Panc1 (cell line): ENCODE results near the gene EMC9. TPM values are rescaled to one million over a fixed set of nuclear protein-coding genes. Genes with fewer than 3 reads are reported as not detected.

ENCODE experiments used
- ATAC-seq: fragments of 200-7000 bp; cut with Tn5 transposase; 2 replicates; pipeline ENCODE4 v1.9.1; 2020; ENCODE audit warnings: mild to moderate bottlenecking, moderate library complexity
- BruUV-seq: library from RNA; stranded (reverse); fragments of 400-500 nt; replicated peaks from 2 replicates; lab custom pipeline; 2021; lab: Mats Ljungman, UMichigan
- CTCF ChIA-PET: fragments of 300-600 bp; sonication (Branson Sonifier 250); formaldehyde crosslinking; loops from one replicate; lab custom pipeline; 2022; ENCODE audit warnings: antibody characterized with exemption; lab: Charles Lee
- POLR2A ChIA-PET: fragments of 300-600 bp; sonication (Branson Sonifier 250); formaldehyde crosslinking; loops from one replicate; lab custom pipeline; 2022; ENCODE audit warnings: antibody characterized with exemption; lab: Charles Lee
- DNase-seq: peaks from one replicate; pipeline ENCODE4 v3.0.0-alpha.2; 2010; ENCODE audit warnings: low read depth, low spot score
- H3K27ac ChIP-seq: 2 replicates; pipeline ENCODE4 v1.5.1; 2011; ENCODE audit warnings: mild to moderate bottlenecking, low read length, inconsistent platforms
- H3K27me3 ChIP-seq: fragments of 200-500 bp; sonication (Bioruptor generic); 2 replicates; pipeline ENCODE4 v1.6.0; 2014; ENCODE audit warnings: low read length, inconsistent platforms; ENCODE audit not compliant: control insufficient read depth, insufficient read depth
- H3K36me3 ChIP-seq: fragments of 200-500 bp; sonication (Bioruptor generic); 2 replicates; pipeline ENCODE4 v1.5.1; 2014; ENCODE audit warnings: inconsistent platforms, mild to moderate bottlenecking, low read length, moderate library complexity; ENCODE audit not compliant: control insufficient read depth, insufficient read depth
- H3K4me1 ChIP-seq: 2 replicates; pipeline ENCODE4 v1.5.1; 2011; ENCODE audit warnings: inconsistent platforms, mild to moderate bottlenecking, low read length, moderate library complexity; ENCODE audit not compliant: control insufficient read depth, insufficient read depth
- H3K4me3 ChIP-seq, 2 experiments: 2 replicates each; pipeline ENCODE4 v1.5.1; 2011 to 2012; ENCODE audit warnings: low read depth in 2 of 2, low read length in 2 of 2, mild to moderate bottlenecking in 2 of 2, inconsistent platforms in 1 of 2, moderate library complexity in 1 of 2
- H3K9me3 ChIP-seq: fragments of 200-500 bp; sonication (Bioruptor generic); 2 replicates; pipeline ENCODE4 v1.5.1; 2014; ENCODE audit warnings: low read depth, mild to moderate bottlenecking, inconsistent platforms, low read length, moderate library complexity; ENCODE audit not compliant: control insufficient read depth, insufficient read depth
- POLR2AphosphoS5 ChIP-seq: IDR thresholded peaks from 2 replicates; pipeline ENCODE4 v1.6.1; 2012; ENCODE audit warnings: mild to moderate bottlenecking, low read depth, low read length, moderate library complexity
- SIN3A ChIP-seq: IDR thresholded peaks from 2 replicates; pipeline ENCODE4 v1.6.1; 2012; ENCODE audit warnings: low read depth, mild to moderate bottlenecking, low read length, moderate library complexity, borderline replicate concordance; ENCODE audit not compliant: insufficient read depth
- TCF7L2 ChIP-seq: IDR thresholded peaks from 2 replicates; pipeline ENCODE4 v1.6.1; 2011; ENCODE audit warnings: mild to moderate bottlenecking, low read depth, low read length, inconsistent platforms
- in situ Hi-C: cut with HindIII; loops from 2 replicates; pipeline ENCODE4 v1.10.0; 2016; ENCODE audit warnings: low sequenced_read_pairs, low pct_unique_long_range_greater_than_20kb
- intact Hi-C: fragments of 100-400 bp; cut with micrococcal nuclease; formaldehyde crosslinking; loops from one replicate; pipeline ENCODE4 v1.10.0; 2022; ENCODE audit not compliant: unreplicated experiment
- microRNA-seq: library from miRNA; unstranded; fragments of <30 nt; microRNA quantifications from one replicate; pipeline ENCODE4 v1.1.0, GENCODE V29; 2020; ENCODE audit not compliant: unreplicated experiment
- total RNA-seq: library from RNA; stranded (reverse); gene quantifications from one replicate; pipeline ENCODE4 v1.2.1, GENCODE V29; 2021; ENCODE audit not compliant: unreplicated experiment
- TF ChIP-seq, protein P1 (sequence below), 2 experiments: IDR thresholded peaks; 2 replicates each; pipeline ENCODE4 v1.6.1; 2011 to 2012; ENCODE audit warnings: low read depth in 2 of 2, control low read depth in 1 of 2, low read length in 1 of 2, mild to moderate bottlenecking in 1 of 2, moderate library complexity in 1 of 2; ENCODE audit not compliant: insufficient read depth in 1 of 2
- TF ChIP-seq, protein P2 (sequence below): fragments of 450-650 bp; IDR thresholded peaks from 2 replicates; pipeline ENCODE4 v1.5.1; 2017; ENCODE audit warnings: mild to moderate bottlenecking

The EMC9 gene
- total RNA-seq, 1 experiment from 2014 or later: 42.5 TPM

DNA sequence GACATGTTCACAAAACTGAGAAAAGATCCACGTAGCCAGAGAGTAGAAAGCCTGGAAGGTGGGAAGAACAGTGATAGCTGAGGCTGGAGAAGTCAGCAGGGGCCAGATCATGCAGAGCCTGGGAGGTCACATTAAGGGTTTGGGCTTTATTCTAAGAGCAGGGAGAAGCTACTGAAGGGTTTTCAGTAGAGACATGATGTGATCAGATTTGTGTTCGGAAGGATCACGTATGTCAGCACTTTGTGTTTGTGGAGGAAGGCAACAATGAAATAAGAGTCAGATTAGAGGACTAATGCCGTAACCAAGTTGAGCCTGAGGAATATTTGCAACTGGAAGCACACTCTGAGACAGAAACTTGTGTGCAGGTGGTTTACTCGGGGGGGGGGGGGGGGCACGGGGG lies 51.5 kb downstream of the EMC9 start:
- TF ChIP-seq, protein P1, sequence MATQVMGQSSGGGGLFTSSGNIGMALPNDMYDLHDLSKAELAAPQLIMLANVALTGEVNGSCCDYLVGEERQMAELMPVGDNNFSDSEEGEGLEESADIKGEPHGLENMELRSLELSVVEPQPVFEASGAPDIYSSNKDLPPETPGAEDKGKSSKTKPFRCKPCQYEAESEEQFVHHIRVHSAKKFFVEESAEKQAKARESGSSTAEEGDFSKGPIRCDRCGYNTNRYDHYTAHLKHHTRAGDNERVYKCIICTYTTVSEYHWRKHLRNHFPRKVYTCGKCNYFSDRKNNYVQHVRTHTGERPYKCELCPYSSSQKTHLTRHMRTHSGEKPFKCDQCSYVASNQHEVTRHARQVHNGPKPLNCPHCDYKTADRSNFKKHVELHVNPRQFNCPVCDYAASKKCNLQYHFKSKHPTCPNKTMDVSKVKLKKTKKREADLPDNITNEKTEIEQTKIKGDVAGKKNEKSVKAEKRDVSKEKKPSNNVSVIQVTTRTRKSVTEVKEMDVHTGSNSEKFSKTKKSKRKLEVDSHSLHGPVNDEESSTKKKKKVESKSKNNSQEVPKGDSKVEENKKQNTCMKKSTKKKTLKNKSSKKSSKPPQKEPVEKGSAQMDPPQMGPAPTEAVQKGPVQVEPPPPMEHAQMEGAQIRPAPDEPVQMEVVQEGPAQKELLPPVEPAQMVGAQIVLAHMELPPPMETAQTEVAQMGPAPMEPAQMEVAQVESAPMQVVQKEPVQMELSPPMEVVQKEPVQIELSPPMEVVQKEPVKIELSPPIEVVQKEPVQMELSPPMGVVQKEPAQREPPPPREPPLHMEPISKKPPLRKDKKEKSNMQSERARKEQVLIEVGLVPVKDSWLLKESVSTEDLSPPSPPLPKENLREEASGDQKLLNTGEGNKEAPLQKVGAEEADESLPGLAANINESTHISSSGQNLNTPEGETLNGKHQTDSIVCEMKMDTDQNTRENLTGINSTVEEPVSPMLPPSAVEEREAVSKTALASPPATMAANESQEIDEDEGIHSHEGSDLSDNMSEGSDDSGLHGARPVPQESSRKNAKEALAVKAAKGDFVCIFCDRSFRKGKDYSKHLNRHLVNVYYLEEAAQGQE (IDR thresholded peaks at IDR 0.05; ENCODE audit: insufficient read depth in 1 of 2, low read depth in 2 of 2, low read length in 1 of 2): no peak
- no peak for TF ChIP-seq POLR2AphosphoS5
- TF ChIP-seq TCF7L2: no peak
- no peak for TF ChIP-seq SIN3A
- TF ChIP-seq, protein P2, sequence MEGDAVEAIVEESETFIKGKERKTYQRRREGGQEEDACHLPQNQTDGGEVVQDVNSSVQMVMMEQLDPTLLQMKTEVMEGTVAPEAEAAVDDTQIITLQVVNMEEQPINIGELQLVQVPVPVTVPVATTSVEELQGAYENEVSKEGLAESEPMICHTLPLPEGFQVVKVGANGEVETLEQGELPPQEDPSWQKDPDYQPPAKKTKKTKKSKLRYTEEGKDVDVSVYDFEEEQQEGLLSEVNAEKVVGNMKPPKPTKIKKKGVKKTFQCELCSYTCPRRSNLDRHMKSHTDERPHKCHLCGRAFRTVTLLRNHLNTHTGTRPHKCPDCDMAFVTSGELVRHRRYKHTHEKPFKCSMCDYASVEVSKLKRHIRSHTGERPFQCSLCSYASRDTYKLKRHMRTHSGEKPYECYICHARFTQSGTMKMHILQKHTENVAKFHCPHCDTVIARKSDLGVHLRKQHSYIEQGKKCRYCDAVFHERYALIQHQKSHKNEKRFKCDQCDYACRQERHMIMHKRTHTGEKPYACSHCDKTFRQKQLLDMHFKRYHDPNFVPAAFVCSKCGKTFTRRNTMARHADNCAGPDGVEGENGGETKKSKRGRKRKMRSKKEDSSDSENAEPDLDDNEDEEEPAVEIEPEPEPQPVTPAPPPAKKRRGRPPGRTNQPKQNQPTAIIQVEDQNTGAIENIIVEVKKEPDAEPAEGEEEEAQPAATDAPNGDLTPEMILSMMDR: no peak
- no TSS peak for BruUV-seq
- ATAC-seq (no peak), DNase-seq (no peak)
- intact Hi-C loops: loop anchor here (1.0 to 2.0 kb wide), 2 partner anchors 32 to 75 kb away; no protein-coding TSS in a partner anchor
- POLR2A ChIA-PET: interaction anchor here (0.6 kb wide), 1 partner anchor 20 kb away, joined by 10 read pairs; no protein-coding TSS in a partner anchor
- Histone ChIP-seq H3K27ac (no peak overlapping the region), H3K36me3 (no peaks in the 10 kb centered on the region; the same call in 1 of the 2 replicates), H3K4me3 (no peak overlapping the region), H3K9me3 (no peaks in the 10 kb centered on the region), H3K4me1 (no peaks in the 10 kb centered on the region; the same call in 1 of the 2 replicates), H3K27me3 (no peaks in the 10 kb centered on the region)
- in situ Hi-C loops: no loop called here
- CTCF ChIA-PET: interaction anchor here (1.2 to 4.0 kb wide), 2 partner anchors 19 to 32 kb away, joined by 5 to 50 read pairs; no protein-coding TSS in a partner anchor

Small RNA genes within 50 kb of the gene (microRNA-seq; reads per million reads assigned to microRNA genes)
- gene MIR7703: not detected

Other genes starting within 250 kb of the EMC9 start
- 13.5 TPM for gene DHRS4, start 187.8 kb downstream of the EMC9 start, total RNA-seq
- 8.0 TPM for gene DHRS4L2, start 152.7 kb downstream of the EMC9 start, total RNA-seq
- gene CARMIL3, start 89.6 kb downstream of the EMC9 start, total RNA-seq: 0.15 TPM
- gene CPNE6, start 70.0 kb downstream of the EMC9 start, total RNA-seq: not detected
- 24.5 TPM for gene PCK2, start 47.3 kb downstream of the EMC9 start, total RNA-seq
- gene DCAF11, start 26.8 kb downstream of the EMC9 start, total RNA-seq: 37.4 TPM
- gene NRL, start 26.6 kb downstream of the EMC9 start, total RNA-seq: 1.4 TPM
- 0.46 TPM for gene FITM1, start 10.9 kb downstream of the EMC9 start, total RNA-seq
- 130 TPM for gene PSME1, start 5.4 kb downstream of the EMC9 start, total RNA-seq
- gene PSME2, start 5.0 kb upstream of the EMC9 start, total RNA-seq: 188 TPM
- gene RNF31, start 5.9 kb upstream of the EMC9 start, total RNA-seq: 48.6 TPM
- 24.5 TPM for gene IRF9, start 19.7 kb upstream of the EMC9 start, total RNA-seq
- 9.8 TPM for gene REC8, start 30.5 kb upstream of the EMC9 start, total RNA-seq
- gene IPO4, start 47.2 kb upstream of the EMC9 start, total RNA-seq: 103 TPM
- 44.7 TPM for gene TM9SF1, start 53.9 kb upstream of the EMC9 start, total RNA-seq
- gene TSSK4, start 64.1 kb upstream of the EMC9 start, total RNA-seq: not detected
- gene CHMP4A, start 71.9 kb upstream of the EMC9 start, total RNA-seq: 42.4 TPM
- 8.9 TPM for gene MDP1, start 74.5 kb upstream of the EMC9 start, total RNA-seq
- gene NEDD8, start 90.8 kb upstream of the EMC9 start, total RNA-seq: 155 TPM
- 45.9 TPM for gene GMPR2, start 91.3 kb upstream of the EMC9 start, total RNA-seq
- gene TINF2, start 101.0 kb upstream of the EMC9 start, total RNA-seq: 53.8 TPM
- 2.3 TPM for gene TGM1, start 121.6 kb upstream of the EMC9 start, total RNA-seq
- gene RABGGTA, start 130.0 kb upstream of the EMC9 start, total RNA-seq: 30.9 TPM
- 8.9 TPM for gene DHRS1, start 158.2 kb upstream of the EMC9 start, total RNA-seq
- 25.3 TPM for gene NOP9, start 158.3 kb upstream of the EMC9 start, total RNA-seq
- gene CIDEB, start 166.4 kb upstream of the EMC9 start, total RNA-seq: 0.18 TPM
- gene LTB4R2, start 168.5 kb upstream of the EMC9 start, total RNA-seq: 6.9 TPM
- 4.8 TPM for gene LTB4R, start 169.9 kb upstream of the EMC9 start, total RNA-seq
- 0.21 TPM for gene ADCY4, start 193.5 kb upstream of the EMC9 start, total RNA-seq
- not detected for gene RIPK3, start 198.4 kb upstream of the EMC9 start, total RNA-seq
- gene NFATC4, start 226.6 kb upstream of the EMC9 start, total RNA-seq: 0.36 TPM